GM23338 (cell line): ENCODE results near the gene RASGRF2. TPM values are rescaled to one million over a fixed set of nuclear protein-coding genes. Genes with fewer than 3 reads are reported as not detected.
"Not testable (repeated sequence)": the region's sequence is repeated elsewhere in the genome, so short reads cannot be mapped to it uniquely, and the experiment has no call there.

Source experiments
- ATAC-seq: fragments of 200-7000 bp; cut with Tn5 transposase; 3 replicates; pipeline ENCODE4 v1.9.1; 2020
- DNase-seq: peaks from one replicate; pipeline ENCODE4 v3.0.0-alpha.2; 2015; ENCODE audit warnings: low spot score
- H2AFZ ChIP-seq: fragments of 200-600 bp; sonication (generic); 2 replicates; pipeline ENCODE4 v1.8.0; 2016; ENCODE audit warnings: antibody characterized with exemption, mild to moderate bottlenecking, moderate library complexity
- H3F3A ChIP-seq: fragments of 200-600 bp; sonication (generic); replicated peaks from 2 replicates; pipeline ENCODE4 v1.8.0; 2017; ENCODE audit warnings: antibody characterized with exemption, mixed run types, low read depth
- H3K27ac ChIP-seq: fragments of 200-600 bp; sonication (generic); 2 replicates; pipeline ENCODE4 v1.6.1; 2016; ENCODE audit warnings: low read depth
- H3K27me3 ChIP-seq: fragments of 200-600 bp; sonication (generic); 2 replicates; pipeline ENCODE4 v1.8.0; 2016; ENCODE audit warnings: mild to moderate bottlenecking, mixed run types, moderate library complexity; ENCODE audit not compliant: insufficient read depth
- H3K36me3 ChIP-seq: fragments of 200-600 bp; sonication (generic); 2 replicates; pipeline ENCODE4 v1.8.0; 2016; ENCODE audit warnings: mild to moderate bottlenecking; ENCODE audit not compliant: insufficient read depth
- H3K4me1 ChIP-seq: fragments of 200-600 bp; sonication (generic); 2 replicates; pipeline ENCODE4 v1.8.0; 2016; ENCODE audit warnings: mild to moderate bottlenecking, moderate library complexity; ENCODE audit not compliant: insufficient read depth
- H3K4me2 ChIP-seq: fragments of 200-600 bp; sonication (generic); 2 replicates; pipeline ENCODE4 v1.7.1; 2017; ENCODE audit warnings: mixed run types
- H3K4me3 ChIP-seq: fragments of 200-600 bp; sonication (generic); 2 replicates; pipeline ENCODE4 v1.6.1; 2016; ENCODE audit warnings: mixed run types
- H3K79me2 ChIP-seq: fragments of 200-600 bp; sonication (generic); replicated peaks from 2 replicates; pipeline ENCODE4 v1.8.0; 2017; ENCODE audit warnings: mild to moderate bottlenecking; ENCODE audit not compliant: insufficient read depth
- H3K9me2 ChIP-seq: fragments of 200-600 bp; sonication (generic); 2 replicates; pipeline ENCODE4 v1.8.0; 2017; ENCODE audit not compliant: insufficient read depth
- H4K20me1 ChIP-seq: fragments of 200-600 bp; sonication (generic); replicated peaks from 2 replicates; pipeline ENCODE4 v1.8.0; 2017; ENCODE audit warnings: mild to moderate bottlenecking; ENCODE audit not compliant: insufficient read depth
- H3K27ac Mint-ChIP-seq: 2 replicates; pipeline ENCODE4 v1.8.0; 2020; ENCODE audit warnings: inconsistent platforms, mild to moderate bottlenecking, moderate library complexity, mixed read lengths
- H3K27me3 Mint-ChIP-seq: 3 replicates; pipeline ENCODE4 v1.8.0; 2022; ENCODE audit warnings: low read depth, mild to moderate bottlenecking, moderate library complexity, mixed read lengths, inconsistent platforms; ENCODE audit not compliant: insufficient read depth, poor library complexity
- H3K36me3 Mint-ChIP-seq: 3 replicates; pipeline ENCODE4 v1.8.0; 2021; ENCODE audit warnings: low read depth, mild to moderate bottlenecking, inconsistent platforms, moderate library complexity, mixed read lengths
- H3K4me1 Mint-ChIP-seq: 3 replicates; pipeline ENCODE4 v1.8.0; 2020; ENCODE audit warnings: mild to moderate bottlenecking, inconsistent platforms, mixed read lengths
- H3K4me3 Mint-ChIP-seq: 3 replicates; pipeline ENCODE4 v1.8.0; 2021; ENCODE audit warnings: moderate library complexity, mild to moderate bottlenecking, inconsistent platforms, mixed read lengths
- H3K9me3 Mint-ChIP-seq: 3 replicates; pipeline ENCODE4 v1.8.0; 2020; ENCODE audit warnings: moderate library complexity, mild to moderate bottlenecking, inconsistent platforms, mixed read lengths
- ETS1 ChIP-seq: IDR thresholded peaks from 2 replicates; pipeline ENCODE4 v1.6.1; 2016; ENCODE audit warnings: antibody characterized with exemption
- EZH2 ChIP-seq: fragments of 200-600 bp; sonication (generic); IDR thresholded peaks from one replicate; pipeline ENCODE4 v1.8.0; 2017; ENCODE audit warnings: antibody characterized with exemption, mild to moderate bottlenecking, low read depth; ENCODE audit not compliant: unreplicated experiment
- POLR2AphosphoS5 ChIP-seq: IDR thresholded peaks from 2 replicates; pipeline ENCODE4 v1.6.1; 2016; ENCODE audit warnings: antibody characterized with exemption, low read depth
- STAT1 ChIP-seq: IDR thresholded peaks from one replicate; pipeline ENCODE4 v1.6.1; 2016; ENCODE audit warnings: antibody characterized with exemption; ENCODE audit not compliant: unreplicated experiment
- ZNF331 ChIP-seq: fragments of 250-450 bp; sonication (Bioruptor Pico); IDR thresholded peaks from 2 replicates; pipeline ENCODE4 v1.5.0; 2020; ENCODE audit warnings: low read depth, mild to moderate bottlenecking, moderate library complexity
- ZNF462 ChIP-seq: fragments of 250-450 bp; sonication (Bioruptor Pico); IDR thresholded peaks from 2 replicates; pipeline ENCODE4 v1.5.0; 2020; ENCODE audit warnings: mild to moderate bottlenecking, moderate library complexity
- polyA plus RNA-seq: library from polyadenylated mRNA; unstranded; fragments of >200 nt; fragmentation: Nextera tagmentation; extraction: Ambion mirVana; gene quantifications from 2 replicates; pipeline ENCODE4 v1.2.1, GENCODE V29; 2016
- total RNA-seq: library from RNA; depleted of rRNA; stranded (reverse); fragments of >200 nt; shearing (Covaris generic); gene quantifications from 2 replicates; pipeline ENCODE4 v1.2.3, GENCODE V29; 2014

Gene RASGRF2
- total and polyA plus RNA-seq, 2 experiments from 2014 or later, result 5.0 to 19.2 TPM

- TF ChIP-seq ZNF462, result no peak
- TF ChIP-seq STAT1, result no peak
- no peak for TF ChIP-seq EZH2
- TF ChIP-seq ZNF331 (CRISPR knock-in tag), result no peak
- TF ChIP-seq POLR2AphosphoS5, result no peak
- no peak for TF ChIP-seq ETS1
These were observed 57.2 kb downstream of the RASGRF2 start (continued) for GRCh38 chr5:81017320-81017719.

- not testable (repeated sequence) for H3K36me3 ChIP-seq, H3K4me3 ChIP-seq, DNase-seq, H2AFZ ChIP-seq, H3K9me2 ChIP-seq, H3K27me3 ChIP-seq, H3F3A ChIP-seq, H3K4me3 Mint-ChIP-seq, H3K4me1 ChIP-seq, H3K79me2 ChIP-seq, ATAC-seq, H3K9me3 Mint-ChIP-seq, H3K27ac ChIP-seq, H3K36me3 Mint-ChIP-seq, H3K27ac Mint-ChIP-seq, H3K27me3 Mint-ChIP-seq, H4K20me1 ChIP-seq, H3K4me2 ChIP-seq
- peaks cover 11% of the 10 kb centered on the region; the same call in 2 of the 3 replicates for H3K4me1 Mint-ChIP-seq
These were observed 58.4 kb downstream of the RASGRF2 start for GRCh38 chr5:81018608-81019007.
